CD4-positive, alpha-beta T cell treated with Interleukin-10 for 1 hour (primary cell): ENCODE data around the gene MED27.

Experiments used
- DNase-seq: peaks from one replicate; pipeline ENCODE4 v3.0.0-alpha.2; 2020

Gene MED27

DNA sequence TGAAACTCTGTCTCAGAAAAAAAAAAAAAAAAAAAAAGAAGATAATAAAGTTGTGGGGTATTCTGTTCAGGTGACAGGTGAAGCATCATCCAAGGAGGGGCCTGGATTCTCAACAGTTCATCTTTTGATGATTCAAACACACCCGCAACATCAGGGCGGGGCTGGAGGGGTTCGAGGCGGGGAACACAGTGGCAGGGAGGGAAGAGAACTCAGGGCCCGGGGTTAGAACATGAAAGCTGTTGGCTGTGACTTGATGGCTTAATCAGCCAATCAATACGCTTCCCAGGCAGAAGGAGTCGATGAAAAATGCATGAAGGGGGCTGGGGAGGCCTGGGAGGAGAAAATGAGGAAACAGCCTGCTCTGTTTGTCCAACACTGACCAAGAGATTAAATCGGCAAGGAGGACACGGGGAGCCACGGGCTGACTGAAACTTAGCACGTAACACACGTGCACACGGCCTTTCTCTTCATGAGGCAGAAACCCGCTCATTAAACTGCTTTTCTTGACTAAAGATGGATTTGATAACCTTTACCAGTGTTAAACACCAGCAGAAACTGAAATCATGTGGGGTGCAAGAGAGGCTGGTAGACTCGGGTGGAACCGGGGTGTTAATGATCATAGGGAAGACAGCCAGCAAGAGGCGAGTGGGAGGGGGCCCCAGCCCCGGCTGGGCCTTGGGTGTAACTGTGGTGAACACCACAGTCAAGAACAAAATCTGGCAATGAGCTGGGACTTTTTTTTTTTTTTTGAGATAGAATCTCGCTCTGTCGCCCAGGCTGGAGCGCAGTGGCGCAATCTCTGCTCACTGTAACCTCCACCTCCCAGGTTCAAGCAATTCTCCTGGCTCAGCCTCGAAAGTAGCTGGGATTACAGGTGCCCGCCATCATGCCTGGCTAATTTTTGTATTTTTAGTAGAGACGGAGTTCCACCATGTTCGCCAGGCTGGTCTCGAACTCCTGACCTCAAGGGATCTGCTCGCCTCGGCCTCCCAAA lies 234.1 kb downstream of the MED27 start:
- DNase-seq = no peak

- DNase-seq = no peak
Observed at GRCh38 chr9:131844745-131845118, 234.9 kb downstream of the MED27 start.

GRCh38 chr9:131843989-131844744 lies 235.5 kb downstream of the MED27 start:
- DNase-seq = no peak

DNA sequence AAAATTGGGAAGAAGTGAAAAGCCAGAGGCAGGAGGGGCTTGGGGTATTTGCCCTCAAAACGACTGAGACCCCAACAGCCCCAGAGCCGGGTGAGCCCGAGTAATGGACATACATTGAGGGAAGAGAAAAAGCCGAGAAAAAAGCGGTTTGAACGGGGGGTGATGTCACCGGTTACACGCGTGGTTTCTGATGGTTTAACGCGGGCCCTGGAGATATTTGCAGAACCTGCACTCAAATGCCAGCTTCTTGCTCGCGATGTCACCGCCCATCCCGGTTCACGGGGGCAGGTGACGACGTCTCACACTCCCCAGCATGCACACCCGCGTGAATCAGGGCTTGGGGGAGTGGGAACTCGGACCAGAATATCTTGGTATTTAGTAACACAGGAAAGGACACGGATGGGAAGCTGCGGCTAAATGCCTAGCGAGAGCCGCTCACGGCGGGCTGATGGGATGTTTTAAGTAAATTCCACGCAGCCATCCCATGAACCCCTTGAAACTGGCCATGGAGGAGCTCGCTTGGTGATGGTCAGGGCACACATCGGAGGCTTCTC lies 237.8 kb downstream of the MED27 start:
- no peak for DNase-seq

GRCh38 chr9:131840751-131841702 lies 238.6 kb downstream of the MED27 start:
- DNase-seq = no peak

DNA sequence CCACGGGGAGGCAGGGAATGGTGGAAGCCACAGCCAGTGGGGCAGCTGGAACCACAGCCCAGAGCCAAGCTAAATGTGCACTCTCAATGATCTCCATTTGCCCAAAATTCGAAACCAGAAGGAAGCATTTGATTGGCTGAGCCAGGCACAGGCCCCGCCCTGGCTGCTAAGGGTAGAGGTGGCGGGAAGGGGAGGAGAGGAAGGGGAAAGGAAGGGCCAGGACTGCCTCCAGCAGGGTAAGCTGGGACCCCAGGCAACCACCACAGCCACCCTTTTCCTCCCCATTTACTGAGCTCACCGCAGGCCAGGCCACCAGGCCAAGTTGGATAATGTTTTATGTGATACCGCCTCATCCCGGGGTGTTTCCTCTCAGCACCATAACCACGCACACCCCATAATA lies 239.4 kb downstream of the MED27 start:
- DNase-seq = peak; percentile 51

- DNase-seq = peak; percentile 59
Observed at GRCh38 chr9:131839281-131840084, 240.2 kb downstream of the MED27 start.

- no peak for DNase-seq
Observed at GRCh38 chr9:131838530-131839280, 241.0 kb downstream of the MED27 start.

DNA sequence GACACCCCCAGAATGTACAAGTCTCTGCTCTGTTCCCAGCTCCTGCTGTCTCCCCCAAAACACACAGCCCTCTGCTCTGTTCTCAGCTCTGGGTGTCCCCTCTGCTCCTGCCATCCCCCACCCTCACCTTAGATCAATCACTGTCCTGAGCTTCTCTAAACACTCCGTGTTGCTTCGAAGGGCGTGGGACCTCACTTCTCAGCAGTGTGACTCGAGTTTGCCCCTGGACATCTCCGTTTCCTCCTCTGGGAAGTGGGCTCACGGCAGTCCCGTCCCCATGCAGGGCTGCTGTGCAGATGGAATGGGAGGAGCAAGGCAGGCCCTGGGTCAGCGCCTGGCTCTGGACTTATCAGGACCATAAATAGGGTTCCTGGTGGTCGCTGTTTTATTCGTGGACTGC lies 241.8 kb downstream of the MED27 start:
- DNase-seq = no peak

- no peak for DNase-seq
Observed at GRCh38 chr9:131837316-131837715, 242.4 kb downstream of the MED27 start.

DNA sequence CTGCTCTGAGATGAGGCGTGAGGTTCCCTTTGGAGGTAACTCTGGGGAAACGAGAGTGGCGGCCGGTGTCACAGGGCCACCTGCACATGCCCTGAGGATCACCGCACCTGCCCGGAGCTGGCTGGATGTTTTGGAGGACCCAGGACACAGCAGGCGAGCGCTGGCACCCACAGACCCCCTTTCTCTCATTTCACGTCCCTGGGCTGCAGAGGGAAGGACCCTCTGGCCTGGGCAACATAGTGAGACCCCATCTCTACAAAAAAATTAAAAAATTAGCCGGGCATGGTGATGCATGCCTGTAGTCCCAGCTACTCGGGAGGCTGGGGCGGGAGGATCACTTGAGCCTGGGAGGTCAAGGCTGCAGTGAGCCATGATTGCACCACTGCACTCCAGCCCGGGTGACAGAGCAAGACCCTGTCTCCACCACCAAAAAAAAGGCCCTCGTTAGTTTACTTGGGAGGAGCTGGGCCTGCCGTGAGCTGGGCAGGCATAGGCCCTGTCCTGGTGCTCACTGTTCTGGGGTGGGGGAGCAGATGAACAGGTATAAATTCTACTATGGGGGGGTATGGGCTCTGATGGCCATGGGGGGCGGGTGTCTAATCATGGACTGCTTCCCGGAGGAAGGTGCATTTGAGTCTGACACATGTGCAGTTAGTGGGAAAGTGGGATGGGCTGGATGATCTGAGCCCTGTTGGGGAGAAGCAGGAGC lies 242.9 kb downstream of the MED27 start:
- no peak for DNase-seq

DNA sequence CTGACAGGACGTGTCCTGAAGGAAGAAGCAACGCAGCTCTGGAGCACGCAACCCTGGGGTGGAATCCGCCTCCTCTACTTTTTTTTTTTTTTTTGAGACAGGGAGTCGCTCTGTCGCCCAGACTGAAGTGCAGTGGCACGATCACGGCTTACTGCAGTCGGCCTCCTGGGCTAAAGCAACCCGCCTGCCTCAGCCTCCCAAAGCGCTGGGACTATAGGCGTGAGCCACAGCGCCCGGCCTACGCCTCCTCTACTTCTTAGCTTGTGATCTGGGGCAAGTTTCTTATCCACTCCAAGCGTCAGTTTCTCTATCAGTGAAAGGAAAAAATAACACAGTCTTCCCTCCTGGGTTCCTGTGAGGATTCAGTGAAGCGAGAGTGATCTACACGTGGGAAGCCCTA lies 243.6 kb downstream of the MED27 start:
- DNase-seq = no peak

DNA sequence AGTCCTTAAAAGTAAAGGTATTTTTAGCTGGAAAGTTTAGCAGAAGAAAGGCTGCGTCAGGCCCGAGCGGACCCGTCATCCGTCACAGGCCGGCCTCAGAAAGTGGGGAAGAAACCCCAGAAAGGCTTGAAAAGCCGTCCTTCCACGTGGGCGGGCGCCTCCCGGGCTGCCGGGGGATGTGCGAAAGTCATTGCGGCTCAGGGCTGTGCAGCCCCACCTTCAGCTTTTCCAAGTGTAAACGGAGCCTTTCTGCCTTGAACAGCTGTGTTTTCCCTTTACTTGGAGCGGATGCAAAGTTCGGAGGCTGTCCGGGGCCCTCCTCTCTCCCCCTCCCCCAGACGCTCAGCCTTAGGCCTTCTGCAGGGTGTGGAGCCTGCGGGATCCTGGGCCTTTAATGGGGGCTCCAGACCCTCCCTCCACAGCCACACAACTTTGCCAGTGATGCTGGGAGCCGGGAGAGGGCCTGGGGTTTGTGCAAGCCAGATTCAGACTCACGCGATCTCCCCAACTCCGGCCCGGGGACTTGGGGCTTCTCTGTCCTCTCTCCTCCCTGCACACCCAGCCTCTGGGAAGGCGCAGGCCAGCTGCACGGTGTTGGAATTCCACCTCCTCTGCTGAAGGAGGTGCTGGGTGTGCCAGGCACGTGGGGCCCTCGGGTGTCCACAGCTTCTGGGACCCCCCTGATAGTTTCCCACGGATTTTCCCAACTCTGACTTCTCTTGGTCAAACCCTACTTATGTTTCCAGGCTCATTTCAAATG lies 244.3 kb downstream of the MED27 start:
- no peak for DNase-seq

DNA sequence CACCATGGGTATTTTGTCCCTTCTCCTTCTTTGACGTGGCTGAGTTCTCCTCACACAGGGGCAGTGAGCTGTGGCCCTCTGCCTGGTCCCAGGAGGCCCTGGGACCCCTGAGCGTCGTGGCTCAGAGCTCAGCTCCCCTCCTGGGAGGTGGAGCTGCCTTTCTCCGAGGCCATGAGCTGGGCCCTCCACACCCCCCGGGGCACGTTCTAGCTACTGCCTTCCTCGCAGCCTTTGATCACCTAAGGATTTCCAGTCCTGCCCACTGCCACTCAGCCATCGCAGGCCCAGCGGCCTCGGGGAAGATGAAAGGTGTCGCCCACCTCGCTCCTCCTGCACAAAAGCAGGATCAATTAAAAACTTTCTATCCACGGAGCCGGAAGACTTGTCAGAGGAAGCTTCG lies 244.9 kb downstream of the MED27 start:
- no peak for DNase-seq

DNA sequence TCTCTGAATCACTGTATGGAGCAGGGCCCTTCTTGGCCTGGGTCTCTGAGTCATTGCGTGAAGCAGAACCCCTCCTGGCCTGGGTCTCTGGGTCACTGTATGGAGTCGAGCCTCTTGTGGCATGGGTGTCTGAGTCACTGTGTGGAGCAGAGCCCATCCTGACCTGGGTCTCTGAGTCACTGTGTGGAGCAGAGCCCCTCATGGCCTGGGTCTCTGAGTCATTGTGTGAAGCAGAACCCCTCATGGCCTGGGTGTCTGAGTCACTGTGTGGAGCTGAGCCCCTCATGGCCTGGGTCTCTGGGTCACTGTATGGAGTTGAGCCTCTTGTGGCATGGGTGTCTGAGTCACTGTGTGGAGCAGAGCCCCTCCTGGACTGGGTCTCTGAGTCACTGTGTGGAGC lies 245.8 kb downstream of the MED27 start:
- DNase-seq = no peak

GRCh38 chr9:131833083-131833482 lies 246.6 kb downstream of the MED27 start:
- no peak for DNase-seq

GRCh38 chr9:131831380-131832165 lies 248.1 kb downstream of the MED27 start:
- DNase-seq = no peak

- no peak for DNase-seq
Observed at GRCh38 chr9:131827821-131828369, 251.8 kb downstream of the MED27 start.
